ENCODE measurements around the gene ZNF579.

DNA sequence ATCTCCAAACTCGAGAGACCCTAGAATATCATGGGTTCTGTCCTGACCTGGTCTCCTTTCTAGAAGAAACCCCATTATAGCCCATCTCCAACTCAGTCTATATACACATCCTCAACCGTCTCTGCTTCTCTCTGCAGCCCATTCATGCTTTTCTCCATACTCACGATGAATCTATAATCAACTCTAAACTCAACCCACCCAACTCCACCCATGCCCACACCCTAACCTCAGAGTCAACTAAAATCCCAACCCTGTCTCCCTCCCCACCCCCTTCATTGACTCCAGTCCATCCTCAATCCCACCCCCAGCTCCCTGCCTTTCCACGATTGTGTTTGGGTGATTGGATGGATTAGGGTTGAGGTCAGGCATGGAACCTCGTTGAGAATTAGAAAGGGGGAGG is 37.1 kb downstream of the ZNF579 start:
- TF ChIP-seq ESRRG (CRISPR knock-in tag; IDR thresholded peaks at IDR 0.05) (no peak), TOX (CRISPR knock-in tag; IDR thresholded peaks at IDR 0.05; ENCODE audit: borderline replicate concordance) (no peak), ISL1 (CRISPR knock-in tag; IDR thresholded peaks at IDR 0.05) (no peak), BACH2 (CRISPR knock-in tag; IDR thresholded peaks at IDR 0.05; ENCODE audit: borderline replicate concordance) (no peak), RARB (CRISPR knock-in tag; IDR thresholded peaks at IDR 0.05) (no peak), SNAI2 (CRISPR knock-in tag; IDR thresholded peaks at IDR 0.05) (no peak)
- TF ChIP-seq, protein P1, sequence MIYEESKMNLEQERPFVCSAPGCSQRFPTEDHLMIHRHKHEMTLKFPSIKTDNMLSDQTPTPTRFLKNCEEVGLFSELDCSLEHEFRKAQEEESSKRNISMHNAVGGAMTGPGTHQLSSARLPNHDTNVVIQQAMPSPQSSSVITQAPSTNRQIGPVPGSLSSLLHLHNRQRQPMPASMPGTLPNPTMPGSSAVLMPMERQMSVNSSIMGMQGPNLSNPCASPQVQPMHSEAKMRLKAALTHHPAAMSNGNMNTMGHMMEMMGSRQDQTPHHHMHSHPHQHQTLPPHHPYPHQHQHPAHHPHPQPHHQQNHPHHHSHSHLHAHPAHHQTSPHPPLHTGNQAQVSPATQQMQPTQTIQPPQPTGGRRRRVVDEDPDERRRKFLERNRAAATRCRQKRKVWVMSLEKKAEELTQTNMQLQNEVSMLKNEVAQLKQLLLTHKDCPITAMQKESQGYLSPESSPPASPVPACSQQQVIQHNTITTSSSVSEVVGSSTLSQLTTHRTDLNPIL (CRISPR knock-in tag; IDR thresholded peaks at IDR 0.05; ENCODE audit: low read depth): no peak

All from SK-N-SH treated with all-trans-retinoic acid at 6 μM for 48 hours (cell line).